ENCODE measurements around the gene ALDH8A1.

Gene ALDH8A1

DNA sequence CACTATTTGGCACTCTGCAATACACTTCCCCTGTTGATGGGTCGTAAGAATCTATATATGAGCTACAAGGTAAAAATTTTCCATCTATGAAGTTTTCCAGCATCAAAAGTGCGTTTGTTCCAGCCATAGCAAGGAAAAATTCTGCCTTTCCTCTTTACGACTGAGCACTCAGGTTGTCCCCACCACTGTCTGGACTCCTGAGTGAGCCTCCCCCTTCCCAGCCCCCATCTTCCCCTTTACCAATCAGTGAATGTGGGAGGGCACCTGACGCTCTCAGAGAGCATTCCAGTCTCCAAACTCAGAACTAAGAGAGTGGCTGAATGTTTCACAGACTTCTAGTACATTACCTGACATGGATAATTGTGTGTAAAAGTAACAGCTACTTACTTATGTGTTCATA is at the start of gene ALDH8A1:
TSS of gene ALDH8A1 (minus strand) at position 175 of the 400 bp plus-strand sequence. CDS start at position 127, 48 bp downstream.
- DNase-seq, result no peak

DNA sequence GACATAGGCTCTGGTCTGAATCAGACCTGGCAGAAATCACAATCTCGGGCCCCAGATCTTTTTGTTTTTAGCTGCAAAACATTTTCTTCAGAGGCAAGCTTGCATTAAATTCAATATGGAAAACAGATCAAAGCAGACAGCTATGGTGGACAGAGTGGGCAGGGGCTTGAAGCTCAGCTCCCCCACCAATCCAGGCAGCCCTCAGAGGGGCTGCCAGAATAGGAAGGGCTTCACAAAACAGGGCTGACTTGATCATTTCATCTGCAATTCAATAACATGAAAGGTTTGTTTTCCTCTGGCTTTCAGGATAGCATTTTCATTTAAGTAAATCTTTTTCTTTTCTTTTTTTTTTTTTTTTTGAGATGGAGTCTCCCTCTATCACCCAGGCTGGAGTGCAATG is 49.2 kb upstream of the ALDH8A1 start:
- no peak for DNase-seq

DNA sequence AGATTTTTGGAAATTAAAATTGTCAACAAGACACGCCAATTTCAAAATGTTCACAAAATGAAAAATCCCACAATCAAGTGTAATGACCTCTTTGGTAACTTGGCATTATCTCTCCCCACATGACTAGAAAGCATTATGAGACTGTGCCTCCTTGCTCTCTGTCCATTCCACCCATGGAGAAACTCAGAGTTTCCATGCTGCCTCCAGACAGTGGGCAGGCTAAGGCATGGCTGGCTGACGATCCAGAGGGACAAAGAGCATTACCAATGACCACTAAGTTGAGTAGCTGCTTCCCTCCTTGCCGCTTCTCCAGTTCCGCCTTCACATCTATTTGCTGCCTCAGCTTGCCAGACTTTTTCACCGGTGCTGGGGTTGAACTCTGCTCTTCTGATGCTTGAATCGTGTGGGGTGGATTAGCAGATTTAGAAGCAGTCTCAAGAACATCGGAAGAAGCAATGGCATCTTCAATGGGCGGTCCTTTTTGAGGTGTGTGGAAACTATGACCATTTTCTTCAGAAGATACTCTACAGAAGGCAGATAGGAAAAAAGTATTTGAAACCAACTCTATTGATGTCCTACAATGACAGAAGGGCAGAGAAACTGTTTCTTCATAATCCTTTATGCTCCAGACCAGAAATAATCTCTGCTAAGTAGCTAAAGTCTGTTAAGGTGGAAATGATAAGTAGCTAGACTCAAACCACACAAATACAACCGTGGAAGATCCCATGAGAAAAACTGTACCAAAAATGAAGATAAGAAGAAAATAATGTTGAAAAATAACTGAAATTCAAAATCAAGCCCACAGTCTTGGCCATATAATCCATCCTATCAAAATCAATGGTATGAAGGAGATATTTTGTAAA is 47.5 kb upstream of the ALDH8A1 start:
- DNase-seq, result no peak

GRCh38 chr6:134995536-134995935 is 45.6 kb upstream of the ALDH8A1 start:
- DNase-seq, result no peak

DNA sequence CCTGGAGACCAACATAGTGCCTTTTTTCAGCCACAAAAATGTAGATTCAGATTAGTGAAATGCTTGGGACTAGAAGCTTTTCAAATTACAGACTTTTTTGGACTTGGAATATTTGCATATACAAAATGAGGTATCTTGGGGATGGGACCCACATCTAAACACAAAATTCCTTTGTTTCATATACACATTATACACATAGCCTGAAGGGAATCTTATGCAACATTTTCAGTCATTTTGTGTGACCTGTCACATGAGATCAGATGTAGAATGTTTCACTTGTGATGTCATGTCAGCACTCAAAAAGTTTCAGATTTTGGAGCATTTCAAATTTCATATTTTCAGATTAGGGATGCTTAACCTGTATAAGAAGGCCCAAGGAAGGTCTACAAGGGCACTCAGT is 44.5 kb upstream of the ALDH8A1 start:
- no peak for DNase-seq

- no peak for DNase-seq
Measured at GRCh38 chr6:134992155-134992554, 42.3 kb upstream of the ALDH8A1 start.

DNA sequence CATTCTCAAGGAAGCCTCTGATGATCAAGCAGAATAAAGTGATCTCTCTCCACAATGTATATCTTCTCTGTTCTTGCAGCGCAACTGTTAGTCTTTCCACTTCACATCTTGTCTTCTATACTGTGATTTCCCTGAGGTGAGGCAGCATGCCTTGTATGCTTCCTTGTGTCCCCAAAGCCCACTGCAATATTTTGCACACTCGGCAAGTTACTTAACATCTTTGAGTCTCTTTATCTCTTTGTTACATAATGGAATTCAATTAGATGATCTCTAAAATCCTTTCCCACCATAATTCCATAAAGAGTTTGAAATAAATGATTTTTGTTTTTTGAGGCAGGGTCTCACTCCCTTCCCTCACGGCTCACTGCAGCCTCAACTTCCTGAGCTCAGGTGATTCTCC is 40.4 kb upstream of the ALDH8A1 start:
- DNase-seq, result no peak

DNA sequence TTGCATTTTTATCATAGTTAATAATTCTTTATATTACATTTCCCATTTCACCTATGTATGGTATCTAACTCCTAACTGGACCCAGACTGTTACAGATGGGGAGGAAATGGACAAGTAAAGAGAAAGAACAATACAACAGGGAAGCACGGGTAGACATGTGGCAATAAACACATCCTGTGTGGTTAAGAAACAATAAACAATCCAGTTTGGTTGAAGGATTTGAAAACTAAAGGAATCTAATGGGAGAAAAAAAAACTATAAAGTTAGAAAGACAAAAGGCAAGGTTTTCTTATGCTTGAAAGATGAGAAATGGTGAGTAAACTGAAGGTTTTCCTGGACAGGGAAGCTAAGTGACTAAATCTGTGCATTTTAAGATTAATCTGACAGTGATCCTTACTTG is 34.9 kb upstream of the ALDH8A1 start:
- DNase-seq, result no peak

- DNase-seq, result no peak
Measured at GRCh38 chr6:134983823-134984222, 33.9 kb upstream of the ALDH8A1 start.

GRCh38 chr6:134982161-134982560 is 32.3 kb upstream of the ALDH8A1 start:
- no peak for DNase-seq

DNA sequence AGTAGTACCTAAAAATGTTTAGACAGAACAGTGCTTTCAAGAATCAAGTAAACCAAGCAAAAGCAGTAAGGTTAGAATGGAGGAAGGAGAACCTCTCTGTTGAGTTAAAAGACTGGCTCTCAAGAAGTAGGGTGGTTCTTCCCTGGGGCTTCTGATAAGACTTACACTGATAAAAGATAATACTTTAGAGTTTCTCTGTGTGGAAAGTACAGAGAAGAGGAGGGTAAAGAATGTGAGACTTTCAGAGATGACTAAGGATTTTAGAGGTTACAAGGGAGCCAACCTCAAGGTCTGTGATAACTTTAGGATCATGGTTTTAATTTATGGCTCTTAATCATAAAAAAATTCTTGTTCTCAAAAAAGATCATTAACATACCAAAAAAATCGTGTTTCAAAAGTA is 30.9 kb upstream of the ALDH8A1 start:
- no peak for DNase-seq

DNA sequence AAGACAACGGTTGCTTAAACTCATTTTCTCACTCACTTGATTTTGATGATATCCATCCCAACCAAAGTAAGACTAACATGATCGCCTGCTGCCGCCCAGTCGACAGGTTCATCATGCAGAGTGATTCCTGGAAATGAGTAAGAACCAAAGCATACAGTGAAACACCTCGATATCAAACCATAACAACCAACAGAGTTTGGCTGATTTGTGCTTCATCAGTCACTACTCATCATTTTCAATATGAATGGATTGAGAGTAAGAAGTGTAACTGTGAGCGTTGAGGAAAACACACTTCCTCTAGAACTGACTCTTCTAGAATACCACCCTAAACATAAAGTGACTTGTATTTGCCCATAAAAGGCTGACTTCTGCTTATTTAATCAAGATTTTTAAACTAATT is 29.2 kb upstream of the ALDH8A1 start:
- no peak for DNase-seq

- no peak for DNase-seq
Measured at GRCh38 chr6:134974370-134974769, 24.5 kb upstream of the ALDH8A1 start.

DNA sequence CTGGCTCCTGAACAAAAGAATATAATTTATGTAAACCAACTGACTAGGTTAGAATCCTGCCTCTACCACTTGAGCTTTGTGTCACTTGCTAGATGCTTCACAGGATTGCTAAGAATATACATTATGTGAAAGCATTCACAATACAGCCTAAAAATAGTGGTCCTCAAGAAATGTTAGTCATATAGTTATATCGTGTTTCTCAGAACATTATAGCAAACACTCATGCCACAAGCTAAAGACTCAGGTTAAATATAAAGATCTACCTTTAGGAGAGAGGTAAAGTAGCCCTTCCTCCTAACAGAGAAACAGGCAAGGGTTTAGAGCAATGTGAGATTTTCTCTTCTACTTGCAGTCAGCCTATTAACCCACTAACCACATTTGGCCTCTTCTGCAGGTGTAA is 17.8 kb upstream of the ALDH8A1 start:
- no peak for DNase-seq

- no peak for DNase-seq
Measured at GRCh38 chr6:134964451-134965203, 14.7 kb upstream of the ALDH8A1 start.

DNA sequence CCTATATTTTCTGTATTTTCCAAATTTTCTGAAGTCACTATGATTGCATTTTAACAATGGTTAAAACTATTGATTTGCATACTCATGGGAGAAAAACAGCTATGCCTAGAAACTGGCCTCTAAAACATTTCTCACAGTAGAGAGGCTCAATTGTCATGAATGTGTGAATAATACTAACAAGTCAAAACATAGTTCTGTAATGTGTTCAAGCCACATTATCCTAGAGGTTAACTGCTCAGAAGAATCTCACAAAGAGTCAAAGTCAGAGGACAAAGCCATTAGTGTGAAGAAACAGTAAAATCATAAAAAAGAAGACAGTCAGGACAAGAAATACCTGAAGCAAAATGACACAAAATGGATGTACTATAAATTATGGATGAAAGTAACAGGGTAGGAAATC is 12.5 kb upstream of the ALDH8A1 start:
- DNase-seq, result no peak

DNA sequence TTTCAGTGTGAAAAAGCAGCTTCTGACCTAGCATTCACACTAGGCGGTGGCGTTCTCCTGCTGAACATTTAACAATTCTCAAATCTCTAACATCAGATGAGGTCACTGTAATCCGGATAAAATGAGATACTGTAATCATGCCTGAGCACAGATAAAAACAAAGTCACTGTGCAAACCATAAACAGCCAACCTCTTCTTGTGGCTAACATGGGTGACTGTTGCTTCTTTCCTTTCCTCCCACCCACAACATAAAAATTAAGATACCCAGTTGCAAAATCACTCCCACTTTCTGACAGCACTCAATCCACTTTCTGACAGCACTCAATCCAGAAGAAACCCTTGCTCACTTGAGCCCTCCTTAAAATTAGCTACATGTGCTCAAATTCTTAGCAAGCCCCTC is 11.5 kb upstream of the ALDH8A1 start:
- DNase-seq, result no peak

DNA sequence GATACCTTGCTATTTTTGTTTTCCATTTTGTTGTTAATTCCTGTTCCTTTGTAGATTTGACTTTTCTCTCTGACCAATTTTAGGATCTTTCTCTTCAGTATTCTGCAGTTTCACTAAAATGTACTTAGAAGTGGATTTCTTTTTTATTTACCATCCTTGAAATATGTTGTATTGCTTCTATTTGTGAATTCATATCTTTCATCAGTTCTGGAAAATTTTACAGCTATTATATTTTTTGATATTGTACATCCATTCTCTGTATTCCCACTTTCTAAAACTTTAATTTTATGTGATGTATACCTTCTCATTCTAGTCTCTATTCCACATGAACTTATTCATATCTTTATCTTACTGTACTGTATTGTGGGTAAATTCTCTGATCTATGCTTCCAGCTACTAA is 9.7 kb upstream of the ALDH8A1 start:
- DNase-seq, result no peak

- DNase-seq, result no peak
Measured at GRCh38 chr6:134956676-134957075, 6.8 kb upstream of the ALDH8A1 start.

- no peak for DNase-seq
Measured at GRCh38 chr6:134956032-134956431, 6.1 kb upstream of the ALDH8A1 start.

- DNase-seq, result no peak
Measured at GRCh38 chr6:134954272-134955000, 4.5 kb upstream of the ALDH8A1 start.

GRCh38 chr6:134951494-134952263 is 1.8 kb upstream of the ALDH8A1 start:
- no peak for DNase-seq

DNA sequence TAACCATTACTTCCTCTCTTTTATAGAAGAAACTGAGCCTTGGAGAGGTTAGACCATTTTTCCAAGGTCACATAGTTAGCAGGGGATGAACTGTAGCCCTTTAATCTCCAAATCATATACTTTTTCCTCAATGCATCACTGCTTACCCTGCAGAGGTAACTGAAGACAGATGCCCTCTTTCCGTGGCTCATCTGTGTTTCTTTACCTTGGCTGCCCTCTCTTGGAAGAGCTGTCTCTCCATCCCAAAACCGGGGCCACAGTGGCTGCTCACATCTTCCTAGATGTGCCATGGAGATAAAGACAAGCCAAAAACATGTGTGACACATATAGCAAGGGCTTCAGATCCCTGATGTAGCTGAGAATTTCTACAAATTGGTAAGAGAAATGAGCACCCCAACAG is 581 bp upstream of the ALDH8A1 start:
- no peak for DNase-seq

Data from 8988T (cell line).